Mucosa of descending colon (tissue), 3 donors: ENCODE data around the gene BBOX1. TPM values are rescaled to one million over a fixed set of nuclear protein-coding genes. Genes with fewer than 3 reads are reported as not detected.

Source experiments
- ATAC-seq: fragments of 200-7000 bp; cut with Tn5 transposase; one replicate; pipeline ENCODE4 v1.9.1; 2020; ENCODE audit warnings: mild to moderate bottlenecking, moderate library complexity
- DNase-seq, 3 donors: peaks; one replicate each; pipeline ENCODE4 v3.0.0-alpha.2; 2020
- H3K36me3 ChIP-seq: fragments of 200-600 bp; one replicate; pipeline ENCODE4 v1.8.0; 2021; ENCODE audit warnings: low read depth, mild to moderate bottlenecking
- H3K4me1 ChIP-seq: fragments of 200-600 bp; one replicate; pipeline ENCODE4 v1.8.0; 2021; ENCODE audit warnings: low read depth, mild to moderate bottlenecking
- H3K4me3 ChIP-seq: fragments of 200-600 bp; one replicate; pipeline ENCODE4 v1.8.0; 2021; ENCODE audit warnings: mild to moderate bottlenecking
- H3K9me3 ChIP-seq: fragments of 200-600 bp; one replicate; pipeline ENCODE4 v1.8.0; 2021; ENCODE audit warnings: mild to moderate bottlenecking
- intact Hi-C, 2 donors: fragments of 100-400 bp; cut with DNase I in 1 of 2; cut with micrococcal nuclease in 1 of 2; formaldehyde crosslinking; loops; one replicate each; pipeline versions ENCODE4 v1.11.0 to v1.11.1; 2022; cut with DNase I, micrococcal nuclease
- total RNA-seq, 3 donors: library from RNA; stranded (reverse); fragmentation: NEBNext Ultra II Directional in 2 of 3; extraction: Animal tissue kit (Norgen Biotek cat#: 25700) in 2 of 3; gene quantifications; one replicate each; pipeline versions ENCODE4 v1.2.1 to v1.2.4, GENCODE V29; 2021 to 2023
- TF ChIP-seq, protein P1 (sequence below): fragments of 200-600 bp; IDR thresholded peaks from one replicate; pipeline ENCODE4 v1.8.0; 2022; ENCODE audit warnings: antibody characterized with exemption, mild to moderate bottlenecking
- donor health status: DM: no; HTN: no; CAD: no; lungs with moderate emphysema.
- donor health status: DM: no; HTN: no; CAD: no.
- donor health status: DM: no; HTN: yes; CAD: no.

The BBOX1 gene
- total RNA-seq, 3 donors from 2014 or later = not detected

DNA sequence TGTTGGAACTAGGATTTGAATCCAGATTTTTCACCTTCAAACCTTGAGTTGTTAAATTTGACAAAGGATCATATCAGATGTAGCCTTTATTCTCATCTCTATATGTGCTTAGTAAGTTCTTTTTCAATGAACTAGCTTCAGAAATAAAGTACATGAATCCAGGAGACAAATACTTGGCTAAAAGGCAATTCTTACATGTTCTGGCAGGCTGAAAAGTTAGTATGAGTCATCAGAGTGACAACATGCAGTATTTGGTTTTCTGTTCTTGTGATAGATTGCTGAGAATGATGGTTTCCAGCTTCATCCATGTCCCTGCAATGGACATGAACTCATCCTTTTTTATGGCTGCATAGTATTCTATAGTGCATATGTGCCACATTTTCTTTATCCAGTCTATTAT, 40.4 kb downstream of the BBOX1 start:
- Histone ChIP-seq H3K4me3 (no peak overlapping the region), H3K36me3 (no peaks in the 10 kb centered on the region), H3K4me1 (no peaks in the 10 kb centered on the region), H3K9me3 (no peaks in the 10 kb centered on the region)
- DNase-seq = no peak
- TF ChIP-seq, protein P1, sequence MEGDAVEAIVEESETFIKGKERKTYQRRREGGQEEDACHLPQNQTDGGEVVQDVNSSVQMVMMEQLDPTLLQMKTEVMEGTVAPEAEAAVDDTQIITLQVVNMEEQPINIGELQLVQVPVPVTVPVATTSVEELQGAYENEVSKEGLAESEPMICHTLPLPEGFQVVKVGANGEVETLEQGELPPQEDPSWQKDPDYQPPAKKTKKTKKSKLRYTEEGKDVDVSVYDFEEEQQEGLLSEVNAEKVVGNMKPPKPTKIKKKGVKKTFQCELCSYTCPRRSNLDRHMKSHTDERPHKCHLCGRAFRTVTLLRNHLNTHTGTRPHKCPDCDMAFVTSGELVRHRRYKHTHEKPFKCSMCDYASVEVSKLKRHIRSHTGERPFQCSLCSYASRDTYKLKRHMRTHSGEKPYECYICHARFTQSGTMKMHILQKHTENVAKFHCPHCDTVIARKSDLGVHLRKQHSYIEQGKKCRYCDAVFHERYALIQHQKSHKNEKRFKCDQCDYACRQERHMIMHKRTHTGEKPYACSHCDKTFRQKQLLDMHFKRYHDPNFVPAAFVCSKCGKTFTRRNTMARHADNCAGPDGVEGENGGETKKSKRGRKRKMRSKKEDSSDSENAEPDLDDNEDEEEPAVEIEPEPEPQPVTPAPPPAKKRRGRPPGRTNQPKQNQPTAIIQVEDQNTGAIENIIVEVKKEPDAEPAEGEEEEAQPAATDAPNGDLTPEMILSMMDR = no peak
- no peak for ATAC-seq
- intact Hi-C loops = no loop called here

DNA sequence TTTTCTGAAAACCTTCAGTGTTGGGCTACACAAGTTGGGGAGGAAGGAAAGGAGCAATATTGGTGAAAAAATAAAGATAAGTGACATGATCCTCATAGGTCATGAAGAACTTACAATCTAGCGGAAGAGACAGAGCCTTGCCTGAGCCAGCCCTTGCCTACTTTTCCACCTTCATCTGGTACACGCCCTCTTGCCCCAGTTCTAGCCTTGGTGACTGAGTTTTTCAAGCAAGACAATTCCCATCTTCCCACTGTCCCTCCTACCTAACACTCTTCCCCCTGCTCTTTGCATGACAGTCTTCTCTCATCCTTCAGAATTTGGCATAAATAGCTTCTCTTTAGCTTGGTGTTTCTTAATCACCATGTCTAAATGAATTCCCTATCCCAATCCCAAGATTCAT, 42.6 kb downstream of the BBOX1 start:
- H3K4me1 ChIP-seq = no peaks in the 10 kb centered on the region
- TF ChIP-seq, protein P1 = no peak
- DNase-seq (no peak), ATAC-seq (no peak)
- no peak overlapping the region for H3K4me3 ChIP-seq
- H3K36me3 ChIP-seq = no peaks in the 10 kb centered on the region
- intact Hi-C loops = no loop called here
- H3K9me3 ChIP-seq = no peaks in the 10 kb centered on the region

DNA sequence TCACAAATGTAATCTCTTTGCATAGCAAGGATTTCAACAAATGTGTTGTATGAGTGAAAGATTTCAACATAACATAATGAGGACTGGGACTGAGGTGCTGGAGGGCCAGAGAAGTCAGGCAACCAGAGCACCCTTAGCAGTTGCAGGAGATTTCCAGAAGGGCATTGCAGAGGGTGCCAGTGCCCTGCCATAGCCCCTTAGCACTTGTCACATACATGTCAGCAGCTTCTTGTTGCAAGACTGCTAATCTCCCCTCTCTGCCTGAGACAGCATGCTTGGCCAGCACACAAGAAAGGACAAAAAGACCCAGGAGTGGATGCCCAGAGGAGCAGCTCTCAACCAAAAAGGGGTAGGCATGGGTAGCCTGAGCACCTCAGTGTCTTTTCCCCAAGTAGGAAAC, 43.2 kb downstream of the BBOX1 start:
- H3K9me3 ChIP-seq = no peaks in the 10 kb centered on the region
- TF ChIP-seq, protein P1 = no peak
- ATAC-seq = no peak
- DNase-seq = no peak
- no peak overlapping the region for H3K4me3 ChIP-seq
- H3K36me3 ChIP-seq = no peaks in the 10 kb centered on the region
- no peaks in the 10 kb centered on the region for H3K4me1 ChIP-seq
- intact Hi-C loops = no loop called here

DNA sequence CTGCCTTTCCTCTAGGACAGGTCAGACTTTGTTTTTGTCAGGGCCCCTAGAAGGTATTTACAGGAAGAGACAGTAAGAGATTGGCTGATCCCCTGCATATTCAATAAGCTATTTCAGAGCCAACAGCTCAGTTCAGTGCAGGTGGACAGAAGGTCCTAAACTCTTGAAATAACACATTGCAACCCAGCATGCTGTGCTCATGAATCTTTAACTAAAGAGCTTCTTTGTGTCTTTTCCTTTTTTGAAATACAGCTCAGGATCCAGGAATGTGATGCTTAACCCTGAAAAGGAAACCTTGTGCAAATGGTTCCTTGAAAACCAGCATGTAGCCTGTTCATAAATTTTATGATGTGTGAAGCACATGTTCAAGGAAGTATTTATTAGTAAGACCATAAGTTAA, 43.9 kb downstream of the BBOX1 start:
- intact Hi-C loops = no loop called here
- TF ChIP-seq, protein P1 = no peak

DNA sequence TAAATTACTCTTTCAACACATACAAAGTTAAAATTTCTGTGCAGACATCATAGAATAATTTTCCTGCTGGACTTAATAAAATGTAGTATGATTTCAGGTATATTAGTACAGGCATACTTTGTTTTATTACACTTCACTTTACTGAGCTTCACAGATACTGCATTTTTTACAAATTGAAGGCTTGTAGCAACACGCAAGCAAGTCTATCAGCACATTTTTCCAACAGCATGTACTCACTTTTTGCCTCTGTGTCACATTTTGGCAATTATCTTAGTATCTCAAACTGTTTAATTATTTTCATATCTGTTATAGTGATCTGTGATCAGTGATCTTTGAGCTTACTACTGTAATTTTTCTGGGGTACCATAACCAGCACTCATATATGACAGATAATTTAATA, 44.5 kb downstream of the BBOX1 start:
- TF ChIP-seq, protein P1 = no peak
- no peaks in the 10 kb centered on the region for H3K36me3 ChIP-seq
- H3K9me3 ChIP-seq = peaks cover 3% of the 10 kb centered on the region
- no peak overlapping the region for H3K4me3 ChIP-seq
- DNase-seq = no peak
- no peak for ATAC-seq
- intact Hi-C loops = no loop called here
- no peaks in the 10 kb centered on the region for H3K4me1 ChIP-seq

More for the DNA sequence above, 43.9 kb downstream of the BBOX1 start:
- H3K4me3 ChIP-seq = no peak overlapping the region
- peaks cover 3% of the 10 kb centered on the region for H3K9me3 ChIP-seq
- no peak for DNase-seq
- no peak for ATAC-seq
- H3K4me1 ChIP-seq = no peaks in the 10 kb centered on the region
- no peaks in the 10 kb centered on the region for H3K36me3 ChIP-seq

DNA sequence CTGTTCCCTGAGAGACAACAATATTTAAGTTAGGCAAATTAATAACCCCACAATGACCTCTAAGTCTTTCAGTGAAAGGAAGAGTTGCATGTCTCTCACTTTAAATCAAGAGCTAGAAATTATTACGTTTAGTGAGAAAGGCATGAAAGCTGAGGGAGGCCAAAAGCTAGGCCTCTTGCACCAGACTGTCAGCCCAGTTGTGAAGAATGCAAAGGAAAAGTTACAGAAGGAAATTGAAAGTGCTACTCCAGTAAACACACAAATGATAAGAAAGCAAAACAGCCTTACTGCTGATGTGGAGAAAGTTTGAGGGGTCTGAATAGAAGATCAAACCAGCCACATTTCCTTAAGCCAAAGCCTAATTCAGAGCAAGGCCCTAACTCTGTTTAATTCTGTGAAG, 45.0 kb downstream of the BBOX1 start:
- DNase-seq (no peak), ATAC-seq (no peak)
- H3K36me3 ChIP-seq = no peaks in the 10 kb centered on the region
- peaks cover 7% of the 10 kb centered on the region for H3K9me3 ChIP-seq
- TF ChIP-seq, protein P1 = no peak
- H3K4me3 ChIP-seq = no peak overlapping the region
- no peaks in the 10 kb centered on the region for H3K4me1 ChIP-seq
- intact Hi-C loops = no loop called here
